Tibial nerve (tissue), 4 donors: ENCODE results near the gene MOB3A. TPM values are rescaled to one million over a fixed set of nuclear protein-coding genes. Genes with fewer than 3 reads are reported as not detected.
"Not testable (repeated sequence)": the region's sequence is repeated elsewhere in the genome, so short reads cannot be mapped to it uniquely, and the experiment has no call there.

ENCODE experiments used
- DNase-seq, 2 donors: peaks; one replicate each; pipeline ENCODE4 v3.0.0-alpha.2; 2019; ENCODE audit warnings: low spot score in 2 of 2
- H3K27ac ChIP-seq, 4 donors: fragments of 200-600 bp; sonication (generic) in 3 of 4; one replicate each; pipeline ENCODE4 v1.5.1; 2017 to 2019; ENCODE audit warnings: mild to moderate bottlenecking in 1 of 4
- H3K27me3 ChIP-seq, 2 donors: fragments of 200-600 bp; sonication (generic) in 1 of 2; one replicate each; pipeline versions ENCODE4 v1.5.1 to v1.6.0; 2017 to 2019
- H3K36me3 ChIP-seq, 3 donors: fragments of 200-600 bp; sonication (generic); one replicate each; pipeline ENCODE4 v1.5.1; 2018 to 2019
- H3K4me1 ChIP-seq, 4 donors: fragments of 200-600 bp; sonication (generic) in 3 of 4; one replicate each; pipeline ENCODE4 v1.5.1; 2017 to 2019
- H3K4me3 ChIP-seq, 4 donors: fragments of 200-600 bp; sonication (generic) in 3 of 4; one replicate each; pipeline ENCODE4 v1.5.1; 2017 to 2019; ENCODE audit warnings: mild to moderate bottlenecking in 1 of 4, moderate library complexity in 1 of 4
- H3K9me3 ChIP-seq, 4 donors: fragments of 200-600 bp; sonication (generic) in 3 of 4; one replicate each; pipeline ENCODE4 v1.5.1; 2017 to 2019
- EP300 ChIP-seq, 2 donors: sonication (generic); formaldehyde crosslinking; IDR thresholded peaks; one replicate each; pipeline ENCODE4 v1.6.1; 2017; ENCODE audit warnings: antibody characterized with exemption in 2 of 2, mild to moderate bottlenecking in 1 of 2
- POLR2A ChIP-seq, 2 donors: fragments of 450-650 bp; IDR thresholded peaks; one replicate each; pipeline ENCODE4 v1.6.1; 2017; ENCODE audit warnings: antibody characterized with exemption in 2 of 2, mild to moderate bottlenecking in 2 of 2, moderate library complexity in 2 of 2
- WGBS, 2 donors: methylation state at CpG; one replicate each; pipeline ENCODE4 v1.1.5; 2018; 5-methylcytosine and 5-hydroxymethylcytosine counted together
- total RNA-seq, 4 donors: library from RNA; depleted of rRNA; stranded (reverse); fragments of >200 nt; gene quantifications; one replicate each; pipeline ENCODE4 v1.1.0, GENCODE V29; 2016
- TF ChIP-seq, protein P1 (sequence below), 5 experiments: fragments of 200-600 bp in 3 of 5; fragments of 450-650 bp in 2 of 5; sonication (generic) in 3 of 5; IDR thresholded peaks; one replicate each; pipeline ENCODE4 v1.5.1; 2016 to 2019; ENCODE audit warnings: antibody characterized with exemption in 5 of 5, mild to moderate bottlenecking in 3 of 5, moderate library complexity in 2 of 5

The MOB3A gene
- total RNA-seq, 4 donors from 2014 or later = 31.7 to 70.8 (median 35.2) TPM

DNA sequence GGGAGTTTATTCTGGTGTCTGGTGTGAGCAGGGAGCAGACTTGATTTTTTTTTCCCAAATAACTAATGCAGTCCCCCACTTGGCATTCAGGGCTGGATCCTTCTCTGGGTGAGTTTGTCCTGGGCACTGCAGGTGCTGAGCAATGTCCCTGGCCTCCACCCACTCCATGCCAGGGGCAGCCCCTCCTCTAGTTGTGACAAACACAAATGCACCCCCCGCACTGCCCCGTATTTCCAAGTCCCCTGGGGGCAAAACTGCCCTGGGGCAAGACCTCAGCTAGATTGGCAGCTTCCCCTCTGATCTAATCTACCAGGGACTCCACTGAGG lies 6.4 kb downstream of the MOB3A start:
- WGBS, 2 donors = 19 to 31% methylated on average over 2 of the region's 2 CpGs
- TF ChIP-seq POLR2A (IDR thresholded peaks at IDR 0.05) (no peak), EP300 (IDR thresholded peaks at IDR 0.05) (no peak)
- TF ChIP-seq, protein P1, sequence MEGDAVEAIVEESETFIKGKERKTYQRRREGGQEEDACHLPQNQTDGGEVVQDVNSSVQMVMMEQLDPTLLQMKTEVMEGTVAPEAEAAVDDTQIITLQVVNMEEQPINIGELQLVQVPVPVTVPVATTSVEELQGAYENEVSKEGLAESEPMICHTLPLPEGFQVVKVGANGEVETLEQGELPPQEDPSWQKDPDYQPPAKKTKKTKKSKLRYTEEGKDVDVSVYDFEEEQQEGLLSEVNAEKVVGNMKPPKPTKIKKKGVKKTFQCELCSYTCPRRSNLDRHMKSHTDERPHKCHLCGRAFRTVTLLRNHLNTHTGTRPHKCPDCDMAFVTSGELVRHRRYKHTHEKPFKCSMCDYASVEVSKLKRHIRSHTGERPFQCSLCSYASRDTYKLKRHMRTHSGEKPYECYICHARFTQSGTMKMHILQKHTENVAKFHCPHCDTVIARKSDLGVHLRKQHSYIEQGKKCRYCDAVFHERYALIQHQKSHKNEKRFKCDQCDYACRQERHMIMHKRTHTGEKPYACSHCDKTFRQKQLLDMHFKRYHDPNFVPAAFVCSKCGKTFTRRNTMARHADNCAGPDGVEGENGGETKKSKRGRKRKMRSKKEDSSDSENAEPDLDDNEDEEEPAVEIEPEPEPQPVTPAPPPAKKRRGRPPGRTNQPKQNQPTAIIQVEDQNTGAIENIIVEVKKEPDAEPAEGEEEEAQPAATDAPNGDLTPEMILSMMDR (IDR thresholded peaks at IDR 0.05) = no peak
- Histone ChIP-seq H3K9me3 (no peaks in the 10 kb centered on the region), H3K27me3 (no peaks in the 10 kb centered on the region), H3K4me3 (peak overlapping the region in 1 of 4 donors; percentile 6), H3K27ac (peak overlapping the region in 3 of 4 donors; percentile 68 to 90 (median 71)), H3K36me3 (peaks cover 0 to 32% (median 0%) of the 10 kb centered on the region in 3 donors), H3K4me1 (peaks cover 0 to 94% (median 59%) of the 10 kb centered on the region in 4 donors)
- DNase-seq = no peak

DNA sequence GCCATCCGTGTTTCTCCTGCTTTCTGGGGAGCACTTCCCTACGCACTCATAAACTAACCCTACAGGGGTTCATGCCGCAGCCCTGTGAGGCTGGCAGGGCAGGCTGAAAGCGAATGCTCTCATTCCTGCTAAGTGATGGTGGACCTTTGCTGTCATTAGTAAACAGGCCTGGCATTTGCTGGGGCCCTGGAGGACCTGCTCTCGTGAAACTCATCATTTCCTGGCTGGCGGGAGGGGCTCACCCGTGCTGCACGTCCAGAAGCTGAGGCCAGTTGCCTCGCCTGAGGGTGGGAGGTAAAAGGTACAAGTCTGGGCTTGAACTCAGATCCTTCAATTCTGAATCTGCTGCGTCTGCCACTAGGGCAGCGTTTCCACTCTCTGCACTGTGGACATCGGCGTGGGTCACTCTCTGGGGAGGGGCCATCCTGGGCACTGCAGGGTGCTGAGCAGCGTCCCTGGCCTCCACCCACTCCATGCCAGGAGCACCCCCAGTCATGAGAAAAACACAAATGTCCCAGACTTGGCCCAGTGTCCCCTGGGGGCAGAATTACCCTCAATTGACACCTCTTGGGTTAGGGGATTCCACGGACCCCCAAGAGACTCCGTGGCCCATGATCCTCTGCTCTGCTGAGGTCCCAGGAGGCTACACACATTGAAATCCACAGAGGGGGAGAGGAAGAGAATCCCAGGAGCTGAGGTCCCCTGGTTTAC lies 7.0 kb downstream of the MOB3A start:
- Histone ChIP-seq H3K4me3 (no peak overlapping the region), H3K27me3 (no peaks in the 10 kb centered on the region), H3K36me3 (peaks cover 0 to 37% (median 0%) of the 10 kb centered on the region in 3 donors), H3K9me3 (no peaks in the 10 kb centered on the region), H3K27ac (peak overlapping the region in 3 of 4 donors; percentile 68 to 90 (median 71)), H3K4me1 (peaks cover 0 to 94% (median 55%) of the 10 kb centered on the region in 4 donors)
- no peak for TF ChIP-seq POLR2A (IDR thresholded peaks at IDR 0.05)
- TF ChIP-seq, protein P1 (IDR thresholded peaks at IDR 0.05) = no peak
- no peak for TF ChIP-seq EP300 (IDR thresholded peaks at IDR 0.05)
- 69 to 73% methylated on average over 11 to 16 of the region's 16 CpGs for WGBS, 2 donors
- DNase-seq = no peak

DNA sequence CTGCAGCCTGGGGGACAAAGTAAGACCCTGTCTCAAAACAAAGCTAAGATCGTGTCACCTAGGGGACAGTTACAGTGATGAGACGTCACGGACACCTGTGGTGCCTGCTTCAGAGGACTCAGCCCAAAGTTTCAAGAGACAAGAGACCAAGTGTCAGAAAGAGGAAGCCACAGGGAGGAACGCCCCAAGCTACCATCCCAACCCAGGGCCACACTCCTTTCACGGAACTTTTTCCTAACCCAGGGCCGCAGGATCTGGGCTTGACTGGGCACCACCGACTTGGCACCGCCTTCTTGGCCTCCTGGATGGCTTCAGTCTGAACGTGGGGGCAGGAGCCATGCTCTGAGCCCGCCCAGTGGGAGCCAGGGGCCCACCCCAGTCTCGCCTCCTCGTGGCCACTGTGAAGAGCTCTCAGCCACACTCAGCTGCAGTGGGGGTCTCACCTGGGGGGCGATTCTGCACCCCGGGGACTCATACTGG lies 8.5 kb downstream of the MOB3A start:
- Histone ChIP-seq H3K36me3 (peaks cover 0 to 43% (median 0%) of the 10 kb centered on the region in 3 donors), H3K4me1 (peaks cover 0 to 94% (median 48%) of the 10 kb centered on the region in 4 donors), H3K9me3 (no peaks in the 10 kb centered on the region), H3K27ac (peak overlapping the region in 3 of 4 donors; percentile 32 to 77 (median 39)), H3K27me3 (no peaks in the 10 kb centered on the region), H3K4me3 (no peak overlapping the region)
- TF ChIP-seq, protein P1 (IDR thresholded peaks at IDR 0.05) = no peak
- no peak for TF ChIP-seq EP300 (IDR thresholded peaks at IDR 0.05)
- TF ChIP-seq POLR2A (IDR thresholded peaks at IDR 0.05) = no peak
- 65 to 73% methylated on average over 14 of the region's 14 CpGs for WGBS, 2 donors
- DNase-seq = no peak

DNA sequence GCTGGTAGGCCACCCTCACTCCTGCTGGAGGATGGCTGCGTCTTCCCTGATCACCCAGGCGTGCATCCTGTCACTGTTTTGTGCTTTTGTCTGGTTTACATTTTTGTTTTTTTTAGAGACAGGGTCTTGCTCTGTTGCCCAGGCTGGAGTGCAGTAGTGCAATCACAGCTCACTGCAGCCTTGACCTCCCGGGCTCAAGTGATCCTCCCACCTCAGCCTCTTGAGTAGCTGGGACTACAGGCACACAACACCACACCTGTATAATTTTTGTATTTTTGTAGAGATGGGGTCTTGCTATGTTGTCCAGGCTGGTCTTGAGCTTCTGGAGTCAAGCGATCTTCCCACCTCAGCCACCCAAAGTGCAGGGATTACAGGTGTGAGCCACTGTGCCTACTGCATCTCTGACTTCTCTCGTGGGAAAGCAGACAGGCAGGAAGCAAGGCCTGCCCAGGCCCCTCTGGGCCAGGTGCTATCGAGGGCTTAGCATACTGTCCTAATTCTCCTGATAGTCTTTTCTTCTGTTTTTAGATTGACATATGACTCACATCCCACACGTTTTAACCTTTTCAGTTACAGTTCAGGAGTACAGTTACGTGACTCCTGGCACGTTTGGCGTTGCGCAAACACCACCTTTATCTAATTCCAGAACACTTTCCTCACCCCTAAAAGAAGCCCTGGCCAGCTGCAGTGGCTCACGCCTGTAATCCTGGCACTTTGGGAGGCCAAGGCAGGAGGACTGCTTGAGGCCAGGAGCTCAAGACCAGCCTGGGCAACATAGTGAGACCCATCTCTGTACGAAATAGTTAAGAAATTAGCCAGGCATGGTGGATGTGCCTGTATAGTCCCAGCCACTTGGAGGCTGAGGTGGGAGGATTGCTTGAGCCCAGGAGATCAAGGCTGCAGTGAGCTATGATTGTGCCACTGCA lies 9.2 kb downstream of the MOB3A start:
- Histone ChIP-seq H3K27ac (peak overlapping the region in 2 of 4 donors; percentile 32 to 77), H3K4me1 (peaks cover 0 to 92% (median 49%) of the 10 kb centered on the region in 4 donors), H3K36me3 (peaks cover 0 to 48% (median 0%) of the 10 kb centered on the region in 3 donors)
- H3K4me3 ChIP-seq, H3K27me3 ChIP-seq, DNase-seq, H3K9me3 ChIP-seq: not testable (repeated sequence)
- WGBS, 2 donors = 76 to 79% methylated on average over 13 of the region's 13 CpGs

DNA sequence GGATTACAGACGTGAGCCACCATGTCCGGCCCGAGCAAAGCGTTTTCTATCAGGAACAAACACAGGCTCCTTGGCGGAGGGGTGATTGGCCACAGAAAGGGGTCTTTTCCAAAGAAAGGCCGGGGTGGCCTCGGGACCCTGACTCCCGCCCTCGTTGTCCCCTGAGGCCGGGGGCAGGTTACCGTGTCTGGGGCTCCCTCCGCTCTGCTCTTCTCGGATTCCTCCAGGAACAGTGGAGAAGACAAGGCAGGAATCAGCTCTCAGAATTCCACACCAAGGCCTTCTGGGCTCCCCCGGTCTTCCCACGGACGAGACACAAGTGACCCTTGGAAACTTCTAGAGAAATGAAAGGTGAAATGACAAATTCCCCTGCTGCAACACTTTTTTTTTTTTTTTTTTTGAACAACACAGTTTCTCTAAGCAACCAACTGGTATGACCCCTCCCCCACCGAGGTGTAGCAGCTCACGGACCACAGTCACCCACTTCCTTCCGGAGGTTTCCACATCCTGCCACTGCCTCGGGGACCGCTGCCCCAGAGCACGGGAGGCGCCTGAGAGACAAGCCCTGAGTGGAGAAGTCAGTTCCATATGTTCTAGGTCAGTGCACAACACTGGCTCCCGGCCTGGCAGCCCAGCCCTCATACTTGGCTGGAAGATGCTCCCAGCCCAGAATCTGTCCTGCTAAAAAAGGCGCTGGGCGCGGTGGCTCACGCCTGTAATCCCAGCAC lies 11.0 kb downstream of the MOB3A start:
- TF ChIP-seq EP300 (IDR thresholded peaks at IDR 0.05) (peak in 1 of 2 donors; percentile 55), POLR2A (IDR thresholded peaks at IDR 0.05) (no peak)
- peaks cover 0 to 91% (median 39%) of the 10 kb centered on the region in 4 donors for H3K4me1 ChIP-seq

More for the DNA sequence above, 11.0 kb downstream of the MOB3A start:
- no peaks in the 10 kb centered on the region for H3K27me3 ChIP-seq
- H3K4me3 ChIP-seq = peak overlapping the region in 2 of 4 donors; percentile 0 to 51
- no peaks in the 10 kb centered on the region for H3K9me3 ChIP-seq
- H3K36me3 ChIP-seq = peaks cover 0 to 66% (median 0%) of the 10 kb centered on the region in 3 donors
- peak overlapping the region in 3 of 4 donors; percentile 23 to 77 (median 54) for H3K27ac ChIP-seq
- WGBS, 2 donors = 76% methylated on average over 28 of the region's 28 CpGs
- peak in 1 of 2 donors; percentile 60 for DNase-seq
